ENCODE measurements around the gene PLXNB2. TPM values are rescaled to one million over a fixed set of nuclear protein-coding genes. Genes with fewer than 3 reads are reported as not detected.

Gene PLXNB2
- total and polyA plus RNA-seq, 4 experiments from 2014 or later = 0.40 to 4.6 (median 2.8) TPM; not detected in 1

- Mint-ChIP-seq H3K4me3 (peak overlapping the region in 1 of 8 donors; percentile 7), H3K9me3 (no peaks in the 10 kb centered on the region), H3K4me1 (peaks cover 1 to 19% (median 7%) of the 10 kb centered on the region in 4 donors), H3K27me3 (peaks cover 1 to 4% of the 10 kb centered on the region in 2 donors), H3K36me3 (no peaks in the 10 kb centered on the region), H3K27ac (peak overlapping the region in 1 of 7 donors; percentile 64)
- DNase-seq = no peak
- Histone ChIP-seq H3K27me3 (ENCODE audit: insufficient read depth, low read length) (no peaks in the 10 kb centered on the region), H3K9me3 (ENCODE audit: control insufficient read depth in 1 of 2, low read length in 2 of 2) (no peaks in the 10 kb centered on the region), H3K36me3 (ENCODE audit: insufficient read depth, low read length) (no peaks in the 10 kb centered on the region), H3K4me3 (ENCODE audit: low read length in 2 of 2) (no peak overlapping the region), H3K4me1 (ENCODE audit: insufficient read depth, low read length) (peaks cover 20% of the 10 kb centered on the region), H3K27ac (ENCODE audit: low read depth, low read length) (no peak overlapping the region)
- intact Hi-C loops (cut with micrococcal nuclease) = loop anchor here (10.0 kb wide), 1 partner anchor 222 kb away; the partner anchor contains the start of gene SBF1
- CTCF ChIA-PET (ENCODE audit: partially characterized antibody) = interaction anchor here (0.5 to 3.5 kb wide), 17 partner anchors 9 to 367 kb away, joined by 3 to 28 read pairs (median 6); partner anchors contain the start of gene SCO2
- POLR2A ChIA-PET (ENCODE audit: partially characterized antibody) = interaction anchor here (1.0 to 4.0 kb wide), 7 partner anchors 11 to 368 kb away, joined by 4 to 29 read pairs (median 8); partner anchors contain the start of genes MAPK11 and TYMP
Observed at GRCh38 chr22:50253046-50253915, 54.2 kb downstream of the PLXNB2 start.

- H3K27me3 Mint-ChIP-seq = peaks cover 1 to 3% of the 10 kb centered on the region in 2 donors
- H3K27ac Mint-ChIP-seq = peak overlapping the region in 4 of 7 donors; percentile 36 to 68 (median 48)
- POLR2A ChIA-PET (ENCODE audit: partially characterized antibody) = interaction anchor here (0.9 to 4.0 kb wide), 15 partner anchors 10 to 369 kb away, joined by 3 to 29 read pairs (median 4); partner anchors contain the start of genes DENND6B, MAPK11, SCO2 and TYMP
- CTCF ChIA-PET (ENCODE audit: partially characterized antibody) = interaction anchor here (0.8 to 3.5 kb wide), 21 partner anchors 8 to 381 kb away, joined by 3 to 28 read pairs (median 6); partner anchors contain the start of gene SCO2
- Histone ChIP-seq H3K9me3 (ENCODE audit: control insufficient read depth in 1 of 2, low read length in 2 of 2) (no peaks in the 10 kb centered on the region), H3K27me3 (ENCODE audit: insufficient read depth, low read length) (no peaks in the 10 kb centered on the region), H3K27ac (ENCODE audit: low read depth, low read length) (peak overlapping the region; percentile 66), H3K36me3 (ENCODE audit: insufficient read depth, low read length) (peaks cover 3% of the 10 kb centered on the region), H3K4me1 (ENCODE audit: insufficient read depth, low read length) (peaks cover 30% of the 10 kb centered on the region), H3K4me3 (ENCODE audit: low read length in 2 of 2) (no peak overlapping the region)
- peak overlapping the region in 7 of 8 donors; percentile 36 to 77 (median 61) for H3K4me3 Mint-ChIP-seq
- DNase-seq = peak; percentile 65 to 75 (median 69)
- peaks cover under 1 to 6% of the 10 kb centered on the region in 2 donors for H3K36me3 Mint-ChIP-seq
- H3K9me3 Mint-ChIP-seq = no peaks in the 10 kb centered on the region
- H3K4me1 Mint-ChIP-seq = peaks cover 5 to 27% (median 13%) of the 10 kb centered on the region in 4 donors
- intact Hi-C loops (cut with micrococcal nuclease) = loop anchor here (1.0 to 10.0 kb wide), 5 partner anchors 18 to 246 kb away; partner anchors contain the start of genes DENND6B, MAPK11 and SBF1
Observed at GRCh38 chr22:50252082-50253045, 55.1 kb downstream of the PLXNB2 start.

GRCh38 chr22:50251477-50252081 is 55.9 kb downstream of the PLXNB2 start:
- DNase-seq = peak in 1 of 5 donors; percentile 33
- no peaks in the 10 kb centered on the region for H3K27me3 ChIP-seq (ENCODE audit: insufficient read depth, low read length)
- H3K9me3 Mint-ChIP-seq = no peaks in the 10 kb centered on the region
- intact Hi-C loops (cut with micrococcal nuclease) = loop anchor here (1.0 to 10.0 kb wide), 6 partner anchors 19 to 369 kb away; partner anchors contain the start of genes DENND6B, MAPK11 and SBF1
- peak overlapping the region in 3 of 7 donors; percentile 68 to 88 (median 74) for H3K27ac Mint-ChIP-seq
- peak overlapping the region; percentile 66 for H3K27ac ChIP-seq (ENCODE audit: low read depth, low read length)
- H3K4me1 ChIP-seq (ENCODE audit: insufficient read depth, low read length) = peaks cover 36% of the 10 kb centered on the region
- CTCF ChIA-PET (ENCODE audit: partially characterized antibody) = interaction anchor here (0.9 to 3.5 kb wide), 13 partner anchors 10 to 381 kb away, joined by 3 to 28 read pairs (median 10); partner anchors contain the start of gene SCO2
- peaks cover 4 to 10% of the 10 kb centered on the region in 2 donors for H3K36me3 Mint-ChIP-seq
- POLR2A ChIA-PET (ENCODE audit: partially characterized antibody) = interaction anchor here (0.6 to 4.0 kb wide), 29 partner anchors 10 to 377 kb away, joined by 3 to 29 read pairs (median 4); partner anchors contain the start of genes ARSA, DENND6B, LMF2 and MAPK11
- peaks cover 1 to 2% of the 10 kb centered on the region in 2 donors for H3K27me3 Mint-ChIP-seq
- H3K4me3 ChIP-seq (ENCODE audit: low read length in 2 of 2) = peak overlapping the region in 1 of 2 donors; percentile 89
- peaks cover 10% of the 10 kb centered on the region for H3K36me3 ChIP-seq (ENCODE audit: insufficient read depth, low read length)
- H3K4me1 Mint-ChIP-seq = peaks cover 7 to 29% (median 16%) of the 10 kb centered on the region in 4 donors
- no peaks in the 10 kb centered on the region for H3K9me3 ChIP-seq (ENCODE audit: control insufficient read depth in 1 of 2, low read length in 2 of 2)
- peak overlapping the region in 7 of 8 donors; percentile 25 to 77 (median 44) for H3K4me3 Mint-ChIP-seq

- intact Hi-C loops (cut with micrococcal nuclease) = loop anchor here (2.0 to 10.0 kb wide), 2 partner anchors 224 to 370 kb away; partner anchors contain the start of gene SBF1
- Mint-ChIP-seq H3K4me1 (peaks cover 7 to 29% (median 17%) of the 10 kb centered on the region in 4 donors), H3K27ac (peak within 1 kb of the TSS in 6 of 7 donors; percentile 50 to 88 (median 64)), H3K4me3 (peak within 1 kb of the TSS; percentile 73 to 84 (median 78)), H3K36me3 (peaks cover 4 to 10% of the 10 kb centered on the region in 2 donors), H3K27me3 (peaks cover 1 to 2% of the 10 kb centered on the region in 2 donors), H3K9me3 (no peaks in the 10 kb centered on the region)
- peaks cover 18% of the 10 kb centered on the region for H3K36me3 ChIP-seq (ENCODE audit: insufficient read depth, low read length)
- ChIA-PET CTCF (ENCODE audit: partially characterized antibody) (interaction anchor here (1.0 to 3.5 kb wide), 11 partner anchors 10 to 382 kb away, joined by 3 to 28 read pairs (median 18); partner anchors contain the start of gene SCO2), POLR2A (ENCODE audit: partially characterized antibody) (interaction anchor here (0.6 to 4.0 kb wide), 27 partner anchors 9 to 377 kb away, joined by 3 to 29 read pairs (median 4); partner anchors contain the start of genes ARSA, DENND6B, LMF2 and MAPK11)
- no peaks in the 10 kb centered on the region for H3K9me3 ChIP-seq (ENCODE audit: control insufficient read depth in 1 of 2, low read length in 2 of 2)
- DNase-seq = peak; percentile 71 to 78 (median 74)
- peak within 1 kb of the TSS; percentile 66 for H3K27ac ChIP-seq (ENCODE audit: low read depth, low read length)
- H3K4me3 ChIP-seq (ENCODE audit: low read length in 2 of 2) = peak within 1 kb of the TSS; percentile 36 to 89
- peaks cover 44% of the 10 kb centered on the region for H3K4me1 ChIP-seq (ENCODE audit: insufficient read depth, low read length)
- H3K27me3 ChIP-seq (ENCODE audit: insufficient read depth, low read length) = no peaks in the 10 kb centered on the region
Observed at GRCh38 chr22:50250555-50251476, 56.6 kb downstream of the PLXNB2 start, which contains the start of gene HDAC10. TSS of gene HDAC10 (minus strand) at chr22:50251265. CDS start at chr22:50251032, 233 bp downstream.

GRCh38 chr22:50250249-50250554 is 57.2 kb downstream of the PLXNB2 start:
- Histone ChIP-seq H3K36me3 (ENCODE audit: insufficient read depth, low read length) (peaks cover 19% of the 10 kb centered on the region), H3K27me3 (ENCODE audit: insufficient read depth, low read length) (no peaks in the 10 kb centered on the region), H3K4me1 (ENCODE audit: insufficient read depth, low read length) (peaks cover 49% of the 10 kb centered on the region), H3K9me3 (ENCODE audit: control insufficient read depth in 1 of 2, low read length in 2 of 2) (no peaks in the 10 kb centered on the region), H3K4me3 (ENCODE audit: low read length in 2 of 2) (peak overlapping the region; percentile 36 to 89), H3K27ac (ENCODE audit: low read depth, low read length) (peak overlapping the region; percentile 66)
- ChIA-PET POLR2A (ENCODE audit: partially characterized antibody) (interaction anchor here (1.3 to 4.0 kb wide), 14 partner anchors 9 to 378 kb away, joined by 3 to 29 read pairs (median 8); partner anchors contain the start of genes ARSA, LMF2, MAPK11 and NCAPH2), CTCF (ENCODE audit: partially characterized antibody) (interaction anchor here (1.8 to 3.1 kb wide), 2 partner anchors 76 to 91 kb away, joined by 8 to 24 read pairs; no protein-coding TSS in a partner anchor)
- intact Hi-C loops (cut with micrococcal nuclease) = loop anchor here (2.0 to 10.0 kb wide), 2 partner anchors 225 to 371 kb away; partner anchors contain the start of gene SBF1
- Mint-ChIP-seq H3K9me3 (no peaks in the 10 kb centered on the region), H3K27me3 (peaks cover 0 to 1% of the 10 kb centered on the region in 2 donors), H3K36me3 (peaks cover 4 to 10% of the 10 kb centered on the region in 2 donors), H3K4me1 (peaks cover 7 to 29% (median 19%) of the 10 kb centered on the region in 4 donors), H3K27ac (peak overlapping the region in 4 of 7 donors; percentile 15 to 73 (median 66)), H3K4me3 (peak overlapping the region; percentile 47 to 84 (median 78))
- no peak for DNase-seq

Measured in CD4-positive, alpha-beta memory T cell (primary cell).